Measurements from ENCODE around the gene PLCL1. TPM values are rescaled to one million over a fixed set of nuclear protein-coding genes. Genes with fewer than 3 reads are reported as not detected.

The PLCL1 gene
- total RNA-seq, 2 donors from 2014 or later = 2.0 to 2.9 TPM

GRCh38 chr2:198098386-198098785 is 294.0 kb downstream of the PLCL1 start:
- intact Hi-C loops (cut with DNase I) = no loop called here
- H3K27me3 ChIP-seq = no peaks in the 10 kb centered on the region
- TF ChIP-seq CTCF (IDR thresholded peaks at IDR 0.05) (no peak), POLR2A (IDR thresholded peaks at IDR 0.05) (no peak)
- 76 to 77% methylated on average over 1 of the region's 1 CpG for WGBS, 2 donors
- no peak overlapping the region for H3K4me3 ChIP-seq
- ATAC-seq = no peak
- no peaks in the 10 kb centered on the region for H3K9me3 ChIP-seq
- no peaks in the 10 kb centered on the region for H3K4me1 ChIP-seq
- no peaks in the 10 kb centered on the region for H3K36me3 ChIP-seq (replicated peaks in 1 of 2; ENCODE audit: insufficient read depth in 1 of 2, low read depth in 2 of 2)
- no peak overlapping the region for H3K27ac ChIP-seq
- DNase-seq = no peak

- Histone ChIP-seq H3K9me3 (no peaks in the 10 kb centered on the region), H3K27me3 (no peaks in the 10 kb centered on the region), H3K36me3 (replicated peaks in 1 of 2; ENCODE audit: insufficient read depth in 1 of 2, low read depth in 2 of 2) (no peaks in the 10 kb centered on the region), H3K27ac (no peak overlapping the region), H3K4me1 (no peaks in the 10 kb centered on the region), H3K4me3 (no peak overlapping the region)
- DNase-seq (no peak), ATAC-seq (no peak)
- no peak for TF ChIP-seq POLR2A (IDR thresholded peaks at IDR 0.05)
- WGBS, 2 donors = 34 to 39% methylated on average over 6 of the region's 6 CpGs
- intact Hi-C loops (cut with DNase I) = no loop called here
Observed at GRCh38 chr2:198098918-198099317, 294.5 kb downstream of the PLCL1 start.

GRCh38 chr2:198100346-198100745 is 296.0 kb downstream of the PLCL1 start:
- Histone ChIP-seq H3K4me3 (no peak overlapping the region), H3K27me3 (no peaks in the 10 kb centered on the region), H3K4me1 (no peaks in the 10 kb centered on the region), H3K9me3 (no peaks in the 10 kb centered on the region), H3K36me3 (replicated peaks in 1 of 2; ENCODE audit: insufficient read depth in 1 of 2, low read depth in 2 of 2) (no peaks in the 10 kb centered on the region), H3K27ac (no peak overlapping the region)
- 58 to 72% methylated on average over 1 of the region's 1 CpG for WGBS, 2 donors
- TF ChIP-seq CTCF (IDR thresholded peaks at IDR 0.05) (no peak), POLR2A (IDR thresholded peaks at IDR 0.05) (no peak)
- DNase-seq = no peak
- no peak for ATAC-seq
- intact Hi-C loops (cut with DNase I) = no loop called here

- Histone ChIP-seq H3K27me3 (no peaks in the 10 kb centered on the region), H3K9me3 (no peaks in the 10 kb centered on the region), H3K4me1 (no peaks in the 10 kb centered on the region), H3K27ac (no peak overlapping the region), H3K36me3 (replicated peaks in 1 of 2; ENCODE audit: insufficient read depth in 1 of 2, low read depth in 2 of 2) (no peaks in the 10 kb centered on the region), H3K4me3 (no peak overlapping the region)
- ATAC-seq (no peak), DNase-seq (no peak)
- intact Hi-C loops (cut with DNase I) = no loop called here
- 83 to 86% methylated on average over 3 of the region's 3 CpGs for WGBS, 2 donors
- TF ChIP-seq CTCF (IDR thresholded peaks at IDR 0.05) = no peak
Observed at GRCh38 chr2:198101688-198102087, 297.3 kb downstream of the PLCL1 start.

- Histone ChIP-seq H3K4me3 (no peak overlapping the region), H3K9me3 (no peaks in the 10 kb centered on the region), H3K27me3 (no peaks in the 10 kb centered on the region), H3K27ac (no peak overlapping the region), H3K4me1 (no peaks in the 10 kb centered on the region), H3K36me3 (replicated peaks in 1 of 2; ENCODE audit: insufficient read depth in 1 of 2, low read depth in 2 of 2) (no peaks in the 10 kb centered on the region)
- ATAC-seq (no peak), DNase-seq (no peak)
- TF ChIP-seq POLR2A (IDR thresholded peaks at IDR 0.05) = no peak
- no peak for TF ChIP-seq CTCF (IDR thresholded peaks at IDR 0.05)
- WGBS, 2 donors = 74 to 82% methylated on average over 3 of the region's 3 CpGs
- intact Hi-C loops (cut with DNase I) = no loop called here
Observed at GRCh38 chr2:198102120-198102519, 297.7 kb downstream of the PLCL1 start.
